GM18870 (cell line): ENCODE data around the gene PRDM15.

ENCODE experiments used
- ATAC-seq: cut with Tn5 transposase; IDR thresholded peaks from one replicate; pipeline ENCODE4 v1.9.1; 2021; ENCODE audit warnings: moderate library complexity; ENCODE audit not compliant: unreplicated experiment

The PRDM15 gene

DNA sequence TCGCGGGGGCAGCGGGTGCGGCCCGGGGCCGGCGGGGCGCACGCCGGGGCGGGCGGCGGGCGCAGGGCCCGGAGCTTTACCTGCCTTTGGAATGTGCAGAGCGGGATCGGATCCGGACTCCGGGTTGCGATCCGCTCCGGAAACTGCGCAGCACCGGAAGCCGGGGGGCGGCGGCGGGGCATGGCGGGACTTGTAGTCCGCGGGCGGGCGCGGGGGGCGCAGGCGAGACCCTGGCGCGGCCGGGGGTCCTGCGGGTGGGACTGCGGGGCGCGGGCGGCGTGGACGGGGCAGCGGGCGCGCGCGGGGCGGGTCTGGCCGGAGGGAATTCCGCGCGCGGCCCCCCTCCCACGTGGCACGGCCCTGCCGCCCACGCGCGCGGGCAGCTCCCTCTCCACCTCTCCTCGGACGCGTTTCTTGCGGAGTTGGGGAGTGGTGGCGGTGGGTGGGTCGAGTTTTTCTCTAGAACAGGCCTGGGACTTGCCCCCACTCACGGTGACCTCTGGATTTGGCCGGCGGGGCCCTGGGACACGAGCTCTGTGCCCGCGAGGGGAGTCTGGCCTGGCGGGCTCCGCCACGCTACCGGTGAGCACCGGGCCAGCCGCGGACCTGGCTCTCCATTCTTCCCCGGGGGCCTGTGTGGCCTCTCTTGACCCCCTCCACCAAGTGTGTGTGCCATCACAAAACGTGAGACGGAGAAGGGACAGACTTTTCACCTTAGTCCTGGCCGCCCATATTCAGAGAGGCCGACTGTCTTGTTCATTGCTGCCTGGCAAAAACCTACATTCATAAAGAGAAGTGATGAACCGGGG is at the start of gene PRDM15:
Gene PRDM15, minus strand, starts transcription at position 155 of the 809 bp plus-strand sequence. CDS start 18,981 bp downstream, outside the sequence.
- peak; percentile 49 for ATAC-seq

DNA sequence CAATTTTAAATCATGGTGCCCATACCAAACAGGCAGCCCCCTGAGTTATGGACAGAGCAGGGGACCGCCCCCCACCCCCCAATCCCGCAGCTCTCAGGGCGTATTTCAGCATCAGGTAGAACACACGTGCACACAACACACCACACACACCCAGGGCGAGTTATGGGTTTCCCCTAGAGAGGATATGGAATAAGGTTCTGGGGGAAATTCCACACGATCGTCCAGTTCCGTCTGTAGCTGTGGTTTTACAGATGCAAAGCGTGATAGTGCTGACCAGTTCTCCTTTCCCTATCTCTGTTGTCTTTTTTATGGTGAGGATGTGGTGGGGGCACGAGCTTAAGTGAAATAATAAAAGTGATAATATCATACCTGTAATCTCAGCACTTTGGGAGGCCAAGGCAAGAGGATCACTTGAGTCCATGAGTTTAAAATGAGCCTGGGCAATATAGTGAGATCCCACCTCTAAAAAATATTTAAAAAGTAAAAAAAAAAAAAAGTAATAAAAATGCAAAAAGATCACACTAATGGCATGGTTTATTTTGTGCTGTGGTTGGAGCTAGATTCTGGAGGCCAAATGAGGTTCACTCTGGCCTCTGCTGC is 49.6 kb upstream of the PRDM15 start:
- peak; percentile 43 for ATAC-seq

DNA sequence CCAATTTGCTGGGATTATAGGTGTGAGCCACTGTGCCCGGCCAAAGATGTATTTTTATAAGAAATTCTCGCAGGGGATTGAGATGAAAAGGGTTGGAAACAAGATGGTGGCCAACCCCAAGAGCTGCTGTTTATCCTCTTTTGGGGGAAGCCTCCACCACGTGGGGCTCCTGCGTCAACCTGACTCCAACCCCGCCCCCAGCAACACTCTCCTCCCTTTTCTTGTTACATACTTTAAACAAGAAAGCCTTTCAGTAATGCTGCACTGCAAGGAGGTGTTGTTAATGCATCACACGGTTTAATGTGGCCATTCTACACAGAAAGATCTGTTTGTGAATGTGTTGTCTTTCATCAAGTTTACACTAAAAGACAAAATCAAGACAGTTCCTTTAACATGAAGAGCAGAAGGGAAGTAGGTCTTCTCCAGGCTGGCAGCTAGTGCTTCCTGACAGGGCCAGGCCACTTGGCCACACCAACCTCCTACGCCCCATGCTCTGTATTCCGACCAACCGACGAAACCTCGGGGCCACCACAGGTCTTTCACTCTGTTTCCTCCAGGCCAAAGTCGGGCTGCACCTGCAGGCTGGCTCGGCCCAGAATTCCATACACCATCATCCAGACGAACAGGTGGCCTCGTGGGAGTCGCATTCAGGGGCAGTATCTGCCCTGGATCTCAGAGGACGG is 48.7 kb upstream of the PRDM15 start:
- no peak for ATAC-seq

DNA sequence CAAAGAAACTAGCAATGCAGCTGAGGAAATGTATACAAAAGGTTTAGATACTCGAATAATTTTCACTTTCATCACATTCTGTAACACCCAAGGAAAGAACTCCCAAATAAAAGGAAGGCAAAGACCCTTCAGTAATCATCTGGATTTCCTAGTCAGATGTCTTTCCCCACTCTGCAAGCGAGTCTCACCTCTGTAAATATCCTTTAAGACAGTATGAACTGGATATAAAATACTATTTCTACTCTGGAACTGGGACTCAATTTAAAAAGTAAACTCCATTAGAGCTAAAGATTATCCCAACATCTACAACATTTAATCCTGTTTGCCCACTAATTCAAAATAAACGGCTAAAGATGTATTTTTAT is 47.6 kb upstream of the PRDM15 start:
- no peak for ATAC-seq

GRCh38 chr21:41926117-41926806 is 47.1 kb upstream of the PRDM15 start:
- ATAC-seq: peak; percentile 50

DNA sequence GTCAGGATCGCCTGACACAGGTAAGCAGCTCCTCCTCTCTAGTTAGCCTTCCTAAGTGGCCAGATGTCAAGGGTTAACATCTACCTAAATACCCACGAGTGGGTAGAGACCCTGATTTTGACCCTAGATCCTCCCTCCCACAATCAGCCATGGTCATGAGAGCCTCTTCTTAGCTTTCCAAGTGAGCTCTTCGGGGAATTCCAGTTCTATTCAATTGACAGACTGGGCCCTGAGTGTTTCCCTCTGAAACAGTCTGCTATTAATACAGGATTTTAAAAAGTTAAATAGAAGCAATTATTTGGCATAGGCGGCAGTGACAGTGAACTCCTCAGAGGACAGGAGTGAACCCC is 46.6 kb upstream of the PRDM15 start:
- no peak for ATAC-seq

- ATAC-seq: no peak
Measured at GRCh38 chr21:41924368-41924754, 45.2 kb upstream of the PRDM15 start.

DNA sequence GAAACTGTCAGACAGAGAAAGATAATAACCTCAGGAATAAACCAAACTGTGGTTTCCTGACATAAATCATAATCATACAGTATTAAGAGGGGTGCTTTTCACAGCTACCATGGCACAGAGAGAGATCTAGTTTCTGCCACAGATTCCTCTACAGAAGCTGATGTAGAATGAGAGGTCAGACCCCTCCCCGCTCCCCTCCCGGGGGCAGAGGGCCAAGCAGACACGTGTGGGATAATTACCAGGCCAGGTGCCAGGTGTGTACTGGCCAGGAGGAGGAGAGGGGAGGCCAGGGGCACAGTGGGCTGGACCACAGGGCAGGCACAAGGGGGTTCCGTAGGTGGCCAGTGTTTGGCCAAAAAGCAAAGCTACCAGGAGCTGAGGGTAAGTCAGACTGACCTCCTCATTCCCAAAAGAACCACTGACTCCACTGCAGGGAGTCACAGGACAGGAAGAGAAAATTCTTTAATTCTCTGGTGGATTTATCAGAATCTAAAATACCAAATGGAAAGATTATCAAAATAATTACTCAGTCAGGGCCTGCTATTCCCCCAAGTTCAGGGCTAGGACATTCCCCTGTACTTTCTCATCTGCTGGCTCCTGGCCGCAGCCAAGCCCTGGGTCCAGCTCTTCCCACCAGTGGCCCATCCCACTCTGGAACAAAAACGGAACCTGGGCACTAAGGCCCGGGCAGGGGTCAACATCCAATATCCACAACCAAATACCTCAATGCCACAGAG is 44.7 kb upstream of the PRDM15 start:
- no peak for ATAC-seq

- no peak for ATAC-seq
Measured at GRCh38 chr21:41923186-41923585, 44.0 kb upstream of the PRDM15 start.

GRCh38 chr21:41921021-41921420 is 41.9 kb upstream of the PRDM15 start:
- no peak for ATAC-seq

GRCh38 chr21:41920476-41920875 is 41.3 kb upstream of the PRDM15 start:
- ATAC-seq: no peak

DNA sequence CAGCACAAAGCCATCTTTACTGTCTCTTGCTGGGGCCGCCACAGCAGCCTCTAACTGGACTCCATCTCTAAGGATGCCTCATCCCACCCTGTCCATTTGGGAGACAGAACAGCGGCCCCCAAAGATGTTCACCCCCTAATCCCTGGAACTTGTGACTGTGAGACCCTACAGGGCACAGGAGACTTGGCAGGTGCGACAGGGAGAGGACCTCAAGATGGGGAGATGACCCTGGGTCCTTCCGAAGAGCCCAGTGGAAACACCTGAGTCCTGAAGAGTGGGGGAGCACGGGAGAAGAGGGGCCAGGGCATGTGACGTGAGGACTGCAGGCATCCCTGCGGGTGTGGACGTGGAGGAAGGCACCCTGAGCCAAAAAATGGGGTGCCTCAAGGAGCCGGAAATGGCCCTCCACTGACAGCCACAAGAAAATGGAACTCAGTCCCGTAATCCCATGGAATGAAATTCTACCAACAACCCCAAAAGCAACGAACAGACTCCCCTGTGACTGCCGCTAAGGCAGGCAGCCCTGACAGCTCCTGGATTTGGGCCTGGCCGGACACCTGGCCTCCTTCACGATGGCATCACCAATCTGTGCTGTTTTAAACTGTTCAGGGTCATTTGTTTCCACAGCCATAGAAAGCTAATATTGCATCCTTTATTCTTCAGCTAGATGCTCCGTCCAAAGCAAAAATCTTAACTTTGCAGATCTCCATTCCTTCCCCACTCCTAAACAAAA is 40.7 kb upstream of the PRDM15 start:
- no peak for ATAC-seq

GRCh38 chr21:41918561-41919358 is 39.6 kb upstream of the PRDM15 start:
- no peak for ATAC-seq

DNA sequence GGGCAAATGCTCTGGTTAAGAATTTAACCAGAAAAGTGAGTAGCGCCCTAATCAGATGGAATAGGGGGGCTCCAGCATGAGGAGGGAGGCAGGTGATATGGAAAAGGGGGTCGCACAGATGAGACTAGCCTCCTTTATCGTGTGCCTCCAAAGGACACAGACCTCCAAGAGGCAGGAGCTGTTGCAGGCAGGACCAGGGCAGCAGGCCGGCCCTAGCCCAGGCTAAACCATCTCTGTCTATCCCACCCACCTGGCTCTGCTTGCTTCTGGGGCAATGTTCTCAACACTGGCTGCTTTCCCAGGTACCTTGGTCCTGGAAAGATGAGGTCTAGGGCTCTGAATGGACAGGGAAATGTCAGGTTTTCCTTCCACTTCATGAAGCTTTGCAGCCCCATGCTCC is 38.4 kb upstream of the PRDM15 start:
- ATAC-seq: no peak

GRCh38 chr21:41916888-41917433 is 37.8 kb upstream of the PRDM15 start:
- no peak for ATAC-seq

GRCh38 chr21:41914965-41915364 is 35.8 kb upstream of the PRDM15 start:
- no peak for ATAC-seq

DNA sequence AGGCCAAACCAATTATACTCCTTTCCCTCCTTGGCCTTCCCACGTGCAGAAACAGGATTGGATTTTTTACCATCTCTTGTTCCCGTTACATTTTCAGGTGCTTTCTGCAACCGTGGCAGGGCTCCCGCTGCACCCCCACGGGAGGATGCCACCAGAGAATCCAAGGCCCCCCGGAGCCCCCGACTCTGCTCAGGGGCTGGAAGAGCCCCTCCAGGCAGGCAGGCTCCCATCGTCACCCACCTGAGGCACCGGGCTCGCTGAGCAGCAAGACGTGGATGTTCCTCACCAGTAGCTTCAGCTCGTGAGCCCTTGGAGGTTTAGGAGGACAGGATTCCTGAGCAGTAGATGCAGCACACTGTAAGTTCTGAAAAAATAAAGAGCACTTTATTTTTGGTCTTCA is 35.2 kb upstream of the PRDM15 start:
- ATAC-seq: no peak

- ATAC-seq: no peak
Measured at GRCh38 chr21:41913230-41913629, 34.1 kb upstream of the PRDM15 start.

GRCh38 chr21:41908829-41909228 is 29.7 kb upstream of the PRDM15 start:
- ATAC-seq: no peak
